NCI-H187 (cell line): Measurements from ENCODE around the gene CCDC17.
"Not testable (repeated sequence)": the region's sequence is repeated elsewhere in the genome, so short reads cannot be mapped to it uniquely, and the experiment has no call there.

Experiments used
- DNase-seq, 2 experiments: peaks; one replicate each; lab custom pipeline; 2025; lab: John Stamatoyannopoulos, UW

The CCDC17 gene

DNA sequence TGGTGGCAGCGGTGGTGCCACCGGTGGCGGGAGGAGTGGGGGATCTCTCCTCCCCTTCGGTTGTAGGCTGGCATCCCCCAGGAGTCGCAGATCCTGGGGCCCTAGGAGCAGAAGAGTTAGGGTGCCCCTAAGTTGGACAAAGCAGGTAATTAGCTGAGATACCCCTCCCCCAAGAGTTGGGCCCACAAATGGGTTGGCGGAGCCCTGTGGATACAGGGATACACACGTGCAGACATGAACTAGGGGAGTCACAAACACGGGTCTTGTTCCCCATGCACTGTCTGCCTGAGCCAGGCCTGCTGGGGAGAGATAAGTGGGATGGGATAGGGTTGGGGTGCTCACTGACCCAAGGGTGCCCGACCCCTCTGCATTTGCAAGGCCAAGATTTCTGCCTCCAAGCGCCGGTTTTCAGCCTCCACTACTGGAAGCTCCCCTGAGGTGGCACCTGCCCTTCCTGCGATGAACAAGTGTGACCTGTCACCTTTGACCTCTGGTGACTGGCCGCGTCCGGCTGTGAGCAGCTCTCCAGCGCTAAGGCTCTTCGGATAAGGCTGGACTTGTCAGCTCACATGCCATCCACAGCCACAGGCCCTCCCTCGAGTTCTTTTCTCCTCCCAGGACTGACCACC lies 1.8 kb downstream of the CCDC17 start:
- DNase-seq = no peak

DNA sequence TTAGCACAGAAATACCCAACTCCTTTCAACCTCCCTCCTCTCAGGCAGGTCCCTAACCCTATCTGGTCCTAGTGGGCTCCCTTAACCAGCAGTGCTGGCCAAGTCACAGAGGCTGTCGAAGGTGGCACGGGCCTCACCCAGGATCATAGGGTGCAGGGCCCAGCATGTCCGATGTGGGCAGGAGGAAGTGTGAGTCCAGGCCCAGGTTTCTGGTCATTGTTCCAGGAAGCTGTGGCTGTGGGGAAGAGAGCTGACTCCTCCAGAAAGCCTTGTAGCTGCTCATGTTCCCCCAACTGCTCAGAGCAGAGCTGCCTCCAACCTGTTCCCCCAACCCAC lies 2.4 kb downstream of the CCDC17 start:
- DNase-seq = no peak

DNA sequence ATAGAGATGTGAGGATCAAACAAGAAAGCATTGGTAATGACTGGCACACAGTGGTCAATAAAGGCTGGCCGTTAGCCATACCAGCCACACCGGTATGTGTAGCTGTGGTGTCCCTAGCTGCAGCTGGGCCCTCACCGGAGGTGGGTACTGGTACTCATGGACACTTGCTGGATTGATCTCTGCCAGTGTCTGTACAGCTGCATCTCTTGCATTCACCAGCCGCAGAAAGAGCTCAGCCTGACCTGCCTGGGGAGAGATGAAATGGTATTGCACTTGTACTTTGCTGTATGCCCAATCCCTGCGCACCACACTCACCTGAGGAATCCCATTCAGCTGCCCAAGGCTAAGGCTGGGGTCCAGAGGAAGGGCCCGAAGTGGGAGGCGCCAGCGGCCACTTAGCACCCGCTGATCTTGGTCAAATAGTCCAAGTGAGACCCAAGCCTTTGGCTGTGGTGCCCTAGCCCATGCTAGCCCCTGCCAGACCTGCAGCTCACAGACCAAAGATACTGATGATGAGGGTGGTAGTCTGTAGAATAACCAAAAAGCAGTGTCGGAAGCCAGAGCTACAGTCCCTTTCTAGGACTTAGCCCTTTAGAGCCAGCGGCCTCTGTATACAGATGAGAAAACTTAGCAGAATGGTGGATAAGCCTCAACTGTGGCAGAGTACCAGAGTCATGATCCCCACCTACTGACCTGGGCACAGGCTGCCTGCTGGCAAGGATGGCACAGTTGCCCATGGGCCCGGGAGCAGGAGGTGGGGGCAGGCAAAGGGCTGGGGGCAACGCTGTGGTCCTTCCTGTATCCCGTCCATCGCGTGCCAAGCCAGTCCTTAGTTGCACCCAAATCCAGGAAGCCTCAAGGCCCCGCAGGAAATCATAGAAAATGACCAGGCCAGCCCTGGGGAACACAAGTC lies 3.0 kb downstream of the CCDC17 start:
- no peak for DNase-seq

DNA sequence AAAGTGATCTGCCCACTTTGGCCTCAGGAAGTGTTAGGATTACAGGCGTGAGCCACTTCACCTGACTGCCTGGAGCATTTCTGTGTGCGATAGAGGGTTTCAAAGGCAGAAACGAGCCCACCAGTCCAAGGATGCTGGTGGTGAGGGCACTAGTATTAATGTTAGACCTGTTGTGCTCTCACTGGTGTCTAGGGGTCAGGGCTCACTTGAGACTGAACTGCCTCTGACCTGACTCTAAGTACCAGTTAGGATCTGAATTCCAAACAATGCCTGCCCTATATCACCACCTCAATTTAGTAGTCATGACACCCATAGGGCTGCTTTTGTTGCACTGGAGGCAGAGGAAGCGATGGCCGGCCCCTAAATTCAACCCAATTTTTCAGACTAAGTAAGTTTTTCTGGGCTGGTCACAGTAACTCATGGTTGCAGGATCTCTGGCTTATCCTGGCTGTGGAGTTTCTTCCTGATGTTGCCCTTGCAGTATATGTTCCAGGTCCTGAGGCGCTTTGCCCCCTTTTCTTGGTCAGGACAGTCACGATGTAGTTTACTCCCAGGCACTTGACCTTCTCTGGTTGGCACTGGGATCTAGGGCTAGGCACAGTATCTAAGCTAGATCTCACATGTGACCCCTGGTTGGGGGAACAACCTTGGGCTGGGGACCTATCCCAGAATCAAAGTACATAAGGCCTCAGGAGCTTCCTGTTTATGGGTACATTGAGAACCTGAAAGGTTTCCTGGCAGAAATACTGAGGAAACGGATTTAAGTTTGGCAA lies 4.5 kb downstream of the CCDC17 start:
- no peak for DNase-seq

DNA sequence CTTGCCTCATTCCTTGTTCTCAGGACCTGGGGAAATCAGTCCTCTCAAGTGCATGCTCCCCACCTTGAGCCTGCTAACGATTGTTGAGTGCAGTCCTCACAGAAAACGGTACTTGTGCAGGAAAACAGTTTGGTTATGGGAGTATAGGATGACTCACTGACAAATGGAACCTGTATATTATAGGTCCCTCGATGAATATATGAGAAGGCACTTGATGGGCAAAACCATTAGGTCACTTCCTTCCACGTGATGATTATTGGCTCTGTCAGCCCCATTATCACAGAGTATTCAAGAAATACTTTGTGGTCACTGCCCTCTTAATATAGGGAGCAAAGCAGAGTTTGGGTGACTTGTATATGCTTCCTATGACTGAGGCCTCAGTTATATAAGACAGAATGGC lies 6.2 kb downstream of the CCDC17 start:
- no peak for DNase-seq

DNA sequence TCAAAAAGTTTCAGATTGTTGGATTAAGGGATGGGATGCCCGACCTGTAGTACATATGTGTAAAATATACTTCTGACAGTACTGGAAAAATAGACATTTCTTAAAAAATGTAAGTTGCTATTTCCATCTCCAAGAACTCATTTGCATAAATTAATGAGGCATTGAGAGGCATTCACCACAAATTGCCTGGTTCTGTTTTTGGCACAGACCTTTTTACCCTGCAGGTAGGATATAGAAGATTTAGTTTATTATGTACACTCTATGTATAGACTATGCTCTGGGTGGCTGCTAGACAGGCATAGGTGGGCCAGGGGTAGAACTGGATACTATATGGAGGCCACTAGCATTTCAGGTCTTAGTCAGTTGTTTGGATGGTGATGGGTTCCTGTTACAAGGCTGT lies 8.0 kb downstream of the CCDC17 start:
- DNase-seq = no peak

DNA sequence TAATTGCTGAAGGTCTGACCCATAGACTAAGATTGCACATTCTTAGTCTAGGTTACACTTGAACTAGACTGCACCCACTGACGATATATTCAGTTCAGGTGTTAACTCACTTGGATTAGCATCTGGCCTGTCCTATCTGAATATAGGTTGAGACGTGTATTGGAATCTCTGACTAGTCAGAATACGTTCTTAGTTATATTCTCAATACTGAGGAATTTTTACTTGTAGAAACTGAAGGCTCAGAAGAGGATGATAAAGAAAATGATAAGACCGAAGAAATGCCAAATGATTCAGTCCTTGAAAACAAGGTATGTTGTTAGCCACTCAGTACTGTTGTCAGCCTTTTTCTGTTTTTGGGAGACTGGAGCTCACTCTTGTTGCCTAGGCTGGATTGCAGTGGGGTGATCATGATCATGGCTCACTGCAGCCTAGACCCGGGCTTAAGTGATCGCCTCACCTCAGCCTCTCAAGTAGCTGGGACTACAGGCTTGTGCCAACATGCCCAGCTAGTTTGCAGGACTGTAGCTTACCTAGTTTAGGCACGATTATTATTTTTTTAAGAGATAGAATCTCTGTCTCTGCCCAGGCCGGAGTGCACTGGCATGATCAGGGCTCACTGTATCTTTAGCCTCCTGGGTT lies 10.8 kb downstream of the CCDC17 start:
- no peak for DNase-seq

DNA sequence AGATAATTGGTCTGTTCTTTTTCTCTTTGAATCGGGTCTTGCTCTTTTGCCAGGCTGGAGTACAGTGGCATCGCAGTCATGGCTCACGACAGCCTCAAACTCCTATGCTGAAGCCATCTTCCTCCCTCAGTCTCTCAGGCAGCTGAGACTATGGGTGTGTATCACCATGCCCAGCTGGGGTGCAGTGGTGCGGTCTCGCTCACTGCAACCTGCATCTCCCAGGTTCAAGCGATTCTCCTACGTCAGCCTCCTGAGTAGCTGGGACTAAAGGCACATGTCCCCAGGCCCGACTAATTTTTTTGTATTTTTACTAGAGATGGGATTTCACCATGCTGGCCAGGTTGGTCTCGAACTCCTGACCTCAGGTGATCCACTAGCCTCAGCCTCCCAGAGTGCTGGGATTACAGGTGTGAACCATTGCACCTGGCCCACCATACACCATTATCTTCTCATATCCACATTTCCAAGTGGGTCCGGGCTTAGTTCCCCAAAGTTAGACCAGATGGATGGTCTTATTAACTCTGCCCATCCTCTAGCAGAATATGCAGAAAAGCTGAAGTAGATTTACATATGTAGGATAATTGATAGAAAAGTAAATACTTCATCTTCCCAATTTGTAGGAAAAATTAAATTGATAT lies 13.1 kb downstream of the CCDC17 start:
- no peak for DNase-seq

DNA sequence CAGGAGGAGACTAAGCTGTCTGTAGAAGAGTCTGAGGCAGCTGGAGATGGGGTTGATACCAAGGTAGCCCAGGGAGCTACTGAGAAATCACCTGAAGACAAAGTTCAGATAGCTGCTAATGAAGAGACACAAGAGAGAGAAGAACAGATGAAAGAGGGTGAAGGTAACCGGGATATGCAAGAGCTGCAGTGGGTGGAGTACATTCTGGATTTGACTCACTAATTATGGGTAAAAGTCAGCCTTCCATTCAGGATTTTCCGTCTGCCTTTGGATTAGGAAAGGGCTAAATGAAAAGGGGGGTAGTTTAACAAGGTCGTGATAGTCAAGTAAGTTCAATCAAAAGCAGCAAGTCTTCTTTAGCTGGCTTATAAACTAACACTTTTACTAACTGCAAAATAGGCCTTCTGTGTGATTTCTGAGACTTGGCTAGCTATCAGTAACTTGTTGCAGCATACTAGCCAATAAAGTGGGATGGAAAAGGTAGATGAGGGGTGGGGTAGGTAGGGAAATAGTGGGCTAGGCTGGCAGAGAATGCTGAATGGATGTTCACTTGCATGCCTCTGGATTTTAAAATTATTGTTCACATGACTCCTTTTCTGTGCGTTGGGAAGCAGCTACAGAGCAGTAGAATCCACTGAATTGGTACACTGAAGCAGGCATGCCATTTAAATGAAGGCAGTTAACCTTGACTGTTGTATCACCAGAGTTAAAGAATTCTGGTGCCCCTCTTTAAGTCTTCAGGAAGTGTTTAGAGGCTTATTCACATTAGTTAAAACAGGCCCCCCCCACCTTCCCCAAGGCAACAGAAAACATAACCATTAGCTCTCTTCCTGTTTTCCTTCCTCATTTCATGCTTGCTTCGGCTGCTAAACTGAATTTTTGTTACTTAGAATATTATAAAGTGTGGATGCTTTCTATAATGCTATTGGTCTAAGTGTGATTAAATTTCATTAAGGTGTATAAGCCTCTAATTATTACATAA lies 15.4 kb downstream of the CCDC17 start:
- no peak for DNase-seq

DNA sequence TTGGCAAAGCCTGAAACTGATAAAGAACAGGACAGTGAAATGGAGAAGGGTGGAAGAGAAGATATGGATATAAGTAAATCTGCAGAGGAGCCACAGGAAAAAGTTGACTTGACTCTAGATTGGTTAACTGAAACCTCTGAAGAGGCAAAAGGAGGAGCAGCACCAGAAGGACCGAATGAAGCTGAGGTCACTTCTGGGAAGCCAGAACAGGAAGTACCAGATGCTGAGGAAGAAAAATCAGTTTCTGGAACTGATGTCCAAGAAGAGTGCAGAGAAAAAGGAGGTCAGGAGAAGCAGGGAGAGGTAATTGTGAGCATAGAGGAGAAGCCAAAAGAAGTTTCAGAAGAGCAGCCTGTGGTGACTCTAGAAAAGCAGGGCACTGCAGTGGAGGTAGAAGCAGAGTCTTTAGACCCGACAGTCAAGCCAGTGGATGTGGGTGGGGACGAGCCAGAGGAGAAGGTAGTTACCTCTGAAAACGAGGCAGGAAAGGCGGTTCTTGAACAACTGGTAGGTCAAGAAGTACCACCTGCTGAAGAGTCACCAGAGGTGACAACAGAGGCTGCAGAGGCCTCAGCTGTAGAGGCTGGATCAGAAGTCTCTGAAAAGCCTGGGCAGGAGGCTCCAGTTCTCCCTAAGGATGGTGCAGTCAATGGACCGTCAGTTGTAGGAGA lies 16.3 kb downstream of the CCDC17 start:
- no peak for DNase-seq

DNA sequence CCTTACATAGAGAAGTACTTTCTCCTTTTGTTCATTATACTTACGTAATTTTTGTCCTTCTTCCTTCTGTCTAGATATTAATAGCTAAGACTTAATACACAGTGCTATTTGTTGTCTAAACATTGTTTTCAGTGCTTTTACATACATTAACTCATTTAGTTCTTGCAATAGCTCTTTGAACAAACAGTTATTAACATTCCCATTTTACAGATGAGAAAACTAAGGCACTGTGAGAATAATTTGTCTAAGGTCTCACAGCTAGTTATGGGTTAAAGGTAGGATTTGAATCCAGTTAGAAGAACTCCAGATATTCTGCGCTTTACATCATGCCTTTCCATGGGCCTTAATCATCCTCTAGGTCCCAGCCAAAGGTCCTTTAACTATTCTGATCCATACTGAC lies 19.6 kb downstream of the CCDC17 start:
- no peak for DNase-seq

DNA sequence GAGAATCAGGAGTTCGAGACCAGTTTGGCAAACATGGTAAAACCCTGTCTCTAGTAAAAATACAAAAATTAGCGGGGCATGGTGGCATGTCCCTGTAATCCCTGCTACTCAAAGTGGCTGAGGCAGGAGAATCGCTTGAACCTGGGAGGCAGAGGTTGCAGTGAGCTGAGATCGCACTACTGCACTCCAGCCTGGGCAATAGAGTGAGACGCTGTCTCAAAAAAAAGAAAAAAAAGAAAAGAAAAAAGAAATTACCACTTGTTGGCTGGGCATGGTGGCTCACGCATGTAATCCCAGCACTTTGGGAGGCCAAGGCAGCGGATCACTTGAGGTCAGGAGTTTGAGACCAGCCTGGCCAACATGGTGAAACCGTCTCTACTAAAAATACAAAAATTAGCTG lies 27.1 kb downstream of the CCDC17 start:
- not testable (repeated sequence) for DNase-seq

DNA sequence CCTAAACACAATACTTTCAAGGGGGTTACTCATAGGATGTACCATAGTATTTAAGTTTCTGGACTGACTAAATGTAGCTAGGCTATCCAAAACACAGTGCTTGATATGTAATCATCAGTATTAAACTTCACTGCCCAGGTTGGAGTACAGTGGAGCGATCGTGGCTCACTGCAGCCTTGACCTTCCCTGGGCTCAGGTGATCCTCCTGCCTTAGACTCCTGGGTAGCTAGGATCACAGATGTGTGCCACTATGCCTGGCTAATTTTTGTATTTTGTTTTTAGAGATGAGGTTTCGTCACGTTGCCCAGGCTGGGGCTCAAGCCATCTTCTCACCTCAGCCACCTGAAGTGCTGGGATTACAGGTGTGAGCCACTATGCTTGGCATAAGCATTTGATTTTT lies 29.4 kb downstream of the CCDC17 start:
- DNase-seq = no peak

DNA sequence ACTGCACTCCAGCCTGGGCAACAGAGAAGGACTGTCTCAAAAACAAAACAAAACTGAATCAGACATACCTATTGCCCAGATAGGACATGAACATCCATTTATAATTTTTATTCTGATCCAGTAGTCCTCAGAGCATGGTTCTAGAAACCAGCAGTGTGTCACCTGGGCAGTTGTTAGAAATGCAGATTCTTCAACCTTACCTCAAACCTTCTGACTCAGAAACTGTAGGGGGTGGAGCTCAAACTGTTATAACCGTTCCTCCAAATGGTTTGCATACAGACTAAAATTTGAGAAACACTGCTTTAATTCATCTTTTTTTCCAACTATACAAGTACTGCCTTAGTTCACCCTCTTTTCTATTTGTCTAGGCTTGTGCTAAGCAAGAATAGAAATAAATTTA lies 34.0 kb downstream of the CCDC17 start:
- no peak for DNase-seq

DNA sequence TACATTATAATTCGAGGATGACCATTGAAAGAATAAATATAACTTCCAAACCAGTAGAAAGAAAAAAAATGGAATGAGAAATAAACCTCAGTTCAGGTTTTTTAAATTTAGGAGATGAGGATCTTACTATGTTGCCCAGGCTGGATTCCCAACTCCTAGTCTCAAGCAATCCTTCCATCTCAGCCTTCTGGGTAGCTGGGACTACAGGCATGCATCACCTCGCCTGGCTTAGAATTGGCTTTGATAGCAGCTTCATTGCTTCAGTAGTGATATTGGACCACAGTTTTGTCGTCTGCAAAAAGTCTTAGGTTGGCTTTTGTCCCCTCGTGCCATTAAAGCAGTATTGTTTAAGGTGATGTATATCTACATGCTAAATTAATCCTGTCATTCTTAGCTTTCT lies 37.1 kb downstream of the CCDC17 start:
- DNase-seq = no peak

DNA sequence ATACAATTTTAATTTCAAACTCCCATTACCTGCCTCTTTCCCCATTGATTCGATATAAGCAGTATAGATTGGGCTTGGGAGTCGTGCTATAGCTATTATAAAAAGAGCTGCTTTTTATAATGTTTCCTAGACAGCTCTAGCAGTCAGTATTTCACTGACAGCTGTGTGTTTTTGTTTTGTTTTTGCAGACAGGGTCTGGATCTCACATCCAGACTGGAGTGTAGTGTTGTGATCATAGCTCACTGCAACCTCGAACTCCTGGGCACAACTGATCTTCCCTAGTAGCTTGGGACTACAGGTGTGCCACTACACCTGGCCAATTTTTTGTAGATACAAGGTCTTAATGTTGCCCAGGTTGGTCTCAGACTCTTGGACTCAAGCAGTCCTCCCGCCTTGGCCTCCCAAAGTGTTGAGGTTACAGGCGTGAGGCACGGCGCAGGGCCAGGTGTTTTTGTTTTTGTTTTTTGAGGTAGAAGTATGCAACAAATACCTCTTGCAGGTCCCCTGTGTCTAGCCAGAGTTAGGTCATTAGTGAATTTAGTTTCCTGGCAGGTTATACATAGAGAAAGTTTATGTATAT lies 38.3 kb downstream of the CCDC17 start:
- no peak for DNase-seq

DNA sequence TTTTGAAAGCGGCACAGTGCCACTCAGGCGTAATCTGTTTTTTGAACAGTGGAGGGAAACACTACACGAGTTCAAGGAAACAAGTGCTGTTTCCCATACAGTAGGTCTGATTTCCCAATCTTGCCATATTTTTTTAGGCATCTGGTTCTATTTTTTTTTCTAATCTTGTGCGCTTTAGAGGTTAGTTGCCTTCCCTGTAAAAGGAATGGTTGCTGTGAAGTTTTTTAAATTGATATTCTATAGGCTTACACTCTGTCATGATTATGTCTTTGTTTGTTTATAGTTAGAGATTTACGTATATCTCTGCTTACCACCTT lies 38.8 kb downstream of the CCDC17 start:
- DNase-seq = no peak

DNA sequence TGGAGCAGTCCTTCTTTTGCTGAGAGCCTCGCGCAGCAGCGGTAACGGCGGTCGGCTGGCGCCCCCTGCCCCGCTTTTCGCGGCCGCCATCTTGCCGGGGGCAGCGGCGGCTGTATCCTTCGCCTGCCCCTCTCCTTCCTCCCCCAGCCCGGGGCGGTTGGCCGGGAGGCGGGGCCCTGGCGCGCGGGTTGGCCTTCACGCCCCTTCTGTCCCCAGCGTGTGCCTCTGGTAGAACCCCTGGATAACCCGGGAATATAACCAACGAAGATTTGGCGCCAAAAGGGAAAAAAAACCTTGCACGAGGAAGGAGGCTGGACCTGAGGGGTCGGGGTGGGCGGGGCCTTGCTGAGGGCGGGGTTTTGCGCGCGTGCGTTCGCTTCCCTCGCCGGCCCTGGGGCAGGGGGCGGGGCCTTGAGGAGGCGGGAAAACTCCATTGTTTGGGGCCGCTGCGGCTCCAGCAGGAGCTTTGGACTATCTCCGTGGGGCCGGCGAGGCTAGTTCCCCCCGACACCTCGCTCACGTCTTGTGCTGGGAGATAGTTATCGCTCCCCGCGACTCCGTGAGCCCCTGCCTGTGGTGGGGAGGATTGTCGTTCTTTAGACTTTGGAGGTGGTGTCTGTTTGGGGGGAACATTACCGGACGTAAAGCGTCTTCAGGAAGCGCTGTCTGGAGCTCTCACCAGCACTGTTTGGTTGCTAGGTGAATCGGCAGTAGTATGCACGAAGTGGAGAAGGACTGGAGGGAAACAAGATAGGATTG lies 39.3 kb downstream of the CCDC17 start:
- DNase-seq = peak; percentile 85 to 91

DNA sequence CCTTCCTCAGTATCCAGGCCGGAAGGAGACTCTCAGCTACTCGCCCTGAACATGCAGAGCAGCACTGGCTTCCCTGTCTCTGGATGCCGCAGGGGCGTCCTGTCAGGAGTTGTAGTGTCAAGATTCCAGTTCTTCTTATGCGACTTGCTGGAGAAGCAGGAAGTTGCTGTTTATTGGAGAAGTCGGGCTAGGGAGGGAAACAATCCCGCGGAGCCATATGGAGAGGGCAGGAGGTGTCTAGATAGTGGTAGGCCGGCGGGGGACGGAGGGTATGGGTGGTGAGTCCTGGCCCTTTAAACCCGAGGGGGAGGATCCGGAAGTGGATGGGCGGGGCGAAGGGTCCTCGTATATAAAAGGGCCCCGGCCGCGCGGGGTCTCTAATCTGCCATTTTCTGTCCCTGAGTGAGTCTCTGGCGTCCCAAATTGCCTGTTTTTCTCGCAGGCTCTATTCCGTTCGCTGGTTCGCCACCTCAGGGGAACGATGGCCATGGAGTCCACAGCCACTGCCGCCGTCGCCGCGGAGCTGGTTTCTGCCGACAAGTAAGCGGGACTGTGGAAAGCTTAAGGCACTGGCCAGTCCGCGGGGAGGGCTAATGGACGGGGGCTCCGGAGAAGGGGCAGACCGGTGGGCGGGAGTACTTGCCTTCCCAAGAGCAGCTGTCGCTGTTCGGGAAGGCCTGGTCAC lies 40.0 kb downstream of the CCDC17 start, which contains the start of gene NASP:
Gene NASP (plus strand): TSS at position 376 of the 685 bp plus-strand sequence. CDS start 106 bp downstream, at position 482.
- peak; percentile 74 to 93 for DNase-seq
